AG10803 (cell line): ENCODE results near the gene KRT80.

Experiments used
- DNase-seq: peaks from one replicate; pipeline ENCODE4 v3.0.0; 2010; ENCODE audit warnings: low read depth
- H3K4me3 ChIP-seq: 2 replicates; pipeline ENCODE4 v1.5.1; 2011; ENCODE audit warnings: mild to moderate bottlenecking, low read length, control low read depth
- TF ChIP-seq, protein P1 (sequence below): conservative IDR thresholded peaks from 2 replicates; pipeline ENCODE4 v1.5.1; 2011; ENCODE audit warnings: mild to moderate bottlenecking, low read length, control low read depth, inconsistent platforms

Gene KRT80

DNA sequence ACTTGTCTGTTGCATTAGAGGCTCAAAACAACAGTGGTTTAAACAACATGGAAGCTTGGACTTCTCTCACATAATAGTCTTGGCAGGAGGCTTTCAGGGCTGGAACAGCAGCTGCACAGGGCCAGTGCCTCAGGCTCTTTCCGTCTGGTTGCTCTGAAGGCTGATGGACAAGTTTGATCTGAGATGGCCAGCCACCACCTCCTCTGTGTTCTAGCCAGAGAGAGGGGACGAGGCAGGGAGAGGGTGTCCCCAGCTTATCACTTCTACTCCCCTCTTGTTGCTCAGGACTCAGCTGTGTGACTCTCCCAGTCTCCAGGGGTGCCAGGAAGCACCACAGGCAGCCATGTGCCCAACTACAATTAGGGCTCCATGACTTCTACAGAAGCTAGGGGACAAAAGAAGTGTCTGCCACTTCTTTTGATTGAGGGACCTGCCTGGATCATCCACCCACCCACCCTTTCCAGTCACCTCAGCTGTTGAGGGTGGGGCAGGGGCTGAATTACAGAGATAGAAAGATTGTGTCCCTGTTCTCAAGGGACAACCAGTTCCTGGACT is 65.7 kb downstream of the KRT80 start:
- TF ChIP-seq, protein P1, sequence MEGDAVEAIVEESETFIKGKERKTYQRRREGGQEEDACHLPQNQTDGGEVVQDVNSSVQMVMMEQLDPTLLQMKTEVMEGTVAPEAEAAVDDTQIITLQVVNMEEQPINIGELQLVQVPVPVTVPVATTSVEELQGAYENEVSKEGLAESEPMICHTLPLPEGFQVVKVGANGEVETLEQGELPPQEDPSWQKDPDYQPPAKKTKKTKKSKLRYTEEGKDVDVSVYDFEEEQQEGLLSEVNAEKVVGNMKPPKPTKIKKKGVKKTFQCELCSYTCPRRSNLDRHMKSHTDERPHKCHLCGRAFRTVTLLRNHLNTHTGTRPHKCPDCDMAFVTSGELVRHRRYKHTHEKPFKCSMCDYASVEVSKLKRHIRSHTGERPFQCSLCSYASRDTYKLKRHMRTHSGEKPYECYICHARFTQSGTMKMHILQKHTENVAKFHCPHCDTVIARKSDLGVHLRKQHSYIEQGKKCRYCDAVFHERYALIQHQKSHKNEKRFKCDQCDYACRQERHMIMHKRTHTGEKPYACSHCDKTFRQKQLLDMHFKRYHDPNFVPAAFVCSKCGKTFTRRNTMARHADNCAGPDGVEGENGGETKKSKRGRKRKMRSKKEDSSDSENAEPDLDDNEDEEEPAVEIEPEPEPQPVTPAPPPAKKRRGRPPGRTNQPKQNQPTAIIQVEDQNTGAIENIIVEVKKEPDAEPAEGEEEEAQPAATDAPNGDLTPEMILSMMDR = no peak
- DNase-seq = no peak
- no peak overlapping the region for H3K4me3 ChIP-seq

DNA sequence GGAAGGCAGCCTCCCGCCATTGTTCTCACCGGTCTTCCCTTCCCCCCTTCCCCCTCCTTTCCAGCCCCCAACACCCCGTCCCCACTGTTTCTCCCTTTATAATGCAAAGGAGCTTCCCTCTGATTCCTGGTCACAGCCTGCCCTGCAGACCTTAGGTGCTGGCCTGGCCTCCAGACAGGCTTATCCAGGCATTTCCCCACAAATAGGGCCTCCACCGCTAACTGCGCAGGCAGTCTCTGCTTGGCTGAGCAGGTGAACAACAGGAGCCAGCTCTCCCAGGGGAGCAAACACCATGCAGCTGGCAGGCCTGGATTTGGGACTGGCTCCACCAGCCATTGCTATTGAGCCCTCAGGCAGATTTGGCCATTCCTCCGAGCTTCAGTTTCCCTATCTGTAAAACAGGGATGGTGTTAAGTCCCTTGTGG is 66.3 kb downstream of the KRT80 start:
- TF ChIP-seq, protein P1 = no peak
- no peak for DNase-seq
- no peak overlapping the region for H3K4me3 ChIP-seq

DNA sequence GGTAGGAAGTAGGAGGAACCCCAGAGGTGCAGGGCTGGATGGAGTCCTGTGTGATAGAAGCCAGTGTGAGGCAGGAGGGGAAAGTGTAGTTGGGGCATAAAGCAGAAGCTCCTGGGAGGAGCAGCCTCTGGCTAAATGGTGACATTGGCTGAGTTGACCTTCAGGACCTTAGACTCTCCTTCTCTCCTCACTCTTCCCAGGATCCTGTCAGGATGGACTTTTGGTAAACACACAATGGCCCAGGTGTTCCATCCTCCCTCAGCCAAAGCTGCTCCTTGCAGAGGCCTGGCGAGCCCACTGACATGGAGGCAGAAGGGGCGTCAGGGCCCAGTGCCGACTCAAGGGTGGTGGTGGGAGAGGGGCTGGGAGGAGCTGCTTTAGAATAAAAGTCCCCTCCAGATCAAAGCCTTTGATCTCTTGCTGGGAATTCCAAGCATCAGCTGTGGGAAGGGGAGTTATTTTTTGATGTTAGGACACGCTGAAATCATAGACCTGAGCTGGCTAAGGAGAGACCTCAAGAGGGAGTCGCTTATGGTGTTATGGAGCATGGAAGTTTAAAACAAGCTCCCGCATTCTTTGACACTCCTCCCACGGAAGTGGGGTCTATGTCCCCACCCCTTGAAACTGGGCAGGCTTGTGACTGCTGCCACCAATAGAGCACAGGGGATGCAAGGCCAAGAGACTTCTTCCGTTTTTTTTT is 68.2 kb downstream of the KRT80 start:
- TF ChIP-seq, protein P1 = no peak
- no peak overlapping the region for H3K4me3 ChIP-seq
- DNase-seq = no peak

DNA sequence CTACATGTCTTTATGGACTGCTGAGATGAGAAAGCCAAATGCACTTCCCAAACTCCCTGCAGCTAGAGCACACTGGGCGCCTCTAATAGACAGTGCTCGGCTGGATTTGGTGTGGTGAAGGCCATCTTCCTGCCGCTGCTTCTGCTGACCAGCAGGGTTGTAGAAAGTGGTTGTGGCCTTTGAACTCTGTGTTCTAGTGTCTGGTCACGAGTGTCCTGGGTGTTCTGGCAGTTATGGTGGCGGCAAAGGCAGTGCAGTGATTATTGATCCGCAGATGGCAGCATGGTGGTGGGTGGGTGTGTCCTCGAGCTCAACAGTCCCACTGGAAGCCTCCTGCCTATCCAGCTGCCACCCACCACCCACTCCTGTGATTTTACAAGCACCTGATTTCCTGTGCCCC is 68.9 kb downstream of the KRT80 start:
- TF ChIP-seq, protein P1 = no peak
- H3K4me3 ChIP-seq = no peak overlapping the region
- no peak for DNase-seq

DNA sequence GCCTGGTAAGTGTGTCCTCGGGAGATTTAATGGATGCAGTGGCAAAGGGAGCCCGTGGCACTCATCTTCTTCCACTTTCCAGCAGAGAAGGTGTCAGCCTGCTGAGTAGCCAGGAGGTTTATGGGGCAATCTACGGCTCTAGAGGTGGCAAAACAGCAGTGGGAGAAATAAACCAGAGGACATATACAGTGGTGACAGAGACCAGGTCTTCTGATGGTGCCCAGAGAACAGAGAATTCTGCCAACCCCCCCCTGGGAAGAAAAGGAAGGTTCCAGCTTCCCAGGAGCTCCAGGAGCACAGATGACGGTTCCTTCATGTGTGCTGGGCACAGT is 69.3 kb downstream of the KRT80 start:
- TF ChIP-seq, protein P1 = no peak
- no peak for DNase-seq
- H3K4me3 ChIP-seq = no peak overlapping the region

DNA sequence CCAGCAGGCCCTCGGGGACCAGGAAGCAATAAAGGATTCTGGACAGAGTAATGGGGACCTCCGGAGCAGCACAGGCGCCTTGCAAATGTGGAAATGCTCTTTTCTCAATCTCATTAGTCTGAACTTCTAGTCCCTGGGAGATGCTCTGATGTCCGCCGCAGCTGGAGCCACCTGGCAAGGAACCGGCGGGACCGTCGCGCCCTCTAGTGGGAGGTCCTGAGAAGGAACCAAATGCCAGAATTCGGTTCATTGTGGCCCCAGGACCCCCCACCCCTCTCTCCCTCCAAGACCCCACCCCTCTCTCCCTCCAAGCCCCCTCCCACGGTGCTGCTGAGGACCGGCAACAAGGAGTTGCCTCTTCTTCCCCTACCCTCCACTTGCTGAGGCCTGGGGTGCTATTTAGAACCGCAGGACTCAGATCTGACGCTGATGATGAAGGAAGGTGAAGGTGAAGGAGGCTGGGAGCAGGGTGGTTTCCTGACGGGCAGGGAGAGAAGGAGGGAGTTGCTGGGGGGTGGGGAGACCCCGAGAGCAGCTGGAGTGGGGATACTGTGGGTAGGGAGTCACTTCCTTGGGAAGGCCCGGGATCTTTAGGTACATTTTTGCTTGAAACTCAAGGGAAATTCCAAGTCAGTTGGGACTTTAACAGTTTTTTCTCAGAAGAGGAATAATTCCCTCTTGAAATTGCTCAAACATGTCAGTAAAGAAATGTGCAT is 69.8 kb downstream of the KRT80 start:
- TF ChIP-seq, protein P1 = peak; percentile 68
- H3K4me3 ChIP-seq = no peak overlapping the region
- DNase-seq = peak; percentile 40
